ENCODE data around the gene KLC4.
A peak's percentile ranks its signal among the peaks of the same experiment; 100 is the strongest.

GRCh38 chr6:43021270-43022047 is 38.0 kb upstream of the KLC4 start, which contains the start of gene RRP36:
- TF ChIP-seq ETV5 (CRISPR knock-in tag; IDR thresholded peaks at IDR 0.05; ENCODE audit: low read depth) (peak; percentile 61; the same call in 1 of the 2 replicates), CREB1 (IDR thresholded peaks at IDR 0.05) (no peak; the same call in 1 of the 2 replicates), CREB1 (CRISPR knock-in tag; IDR thresholded peaks at IDR 0.05) (no peak; the same call in 1 of the 2 replicates), CTCF (IDR thresholded peaks at IDR 0.05 in 2 of 3, conservative IDR thresholded peaks at IDR 0.05 in 1 of 3; ENCODE audit: insufficient read depth in 2 of 3, low read depth in 1 of 3, low read length in 3 of 3) (no peak), TGIF2 (CRISPR knock-in tag; IDR thresholded peaks at IDR 0.05) (no peak), PATZ1 (CRISPR knock-in tag; IDR thresholded peaks at IDR 0.05; ENCODE audit: borderline replicate concordance) (no peak), RFX5 (IDR thresholded peaks at IDR 0.05; ENCODE audit: low read depth, low read length) (no peak)
